A549 (cell line): ENCODE results near the gene GREB1.

ENCODE experiments used
- FOSB ChIP-seq: fragments of 250-450 bp; sonication (Bioruptor Pico); IDR thresholded peaks from 2 replicates; pipeline ENCODE4 v1.5.0; 2020; ENCODE audit warnings: mild to moderate bottlenecking, moderate library complexity
- FOXS1 ChIP-seq: fragments of 250-450 bp; sonication (Bioruptor Pico); IDR thresholded peaks from 2 replicates; pipeline ENCODE4 v1.5.0; 2020; ENCODE audit warnings: mild to moderate bottlenecking, moderate library complexity
- HDAC2 ChIP-seq: fragments of 200-600 bp; sonication (generic); IDR thresholded peaks from 2 replicates; pipeline ENCODE4 v1.6.1; 2016
- JUNB ChIP-seq: fragments of >200 bp; sonication (Bioruptor Twin); formaldehyde crosslinking; IDR thresholded peaks from 2 replicates; pipeline ENCODE4 v1.6.1; 2016
- KDM1A ChIP-seq: fragments of 200-600 bp; sonication (generic); IDR thresholded peaks from 2 replicates; pipeline ENCODE4 v1.6.1; 2016; ENCODE audit warnings: low read depth, mild to moderate bottlenecking
- MAFK ChIP-seq: fragments of 450-650 bp; IDR thresholded peaks from 2 replicates; pipeline ENCODE4 v1.6.1; 2014; ENCODE audit not compliant: partially characterized antibody
- MYC ChIP-seq: IDR thresholded peaks from 2 replicates; pipeline ENCODE4 v1.6.1; 2012; ENCODE audit warnings: mild to moderate bottlenecking, inconsistent platforms, low read length, improper control_type of control experiment, borderline replicate concordance
- POLR2A ChIP-seq: IDR thresholded peaks from 2 replicates; pipeline ENCODE4 v1.6.1; 2012; ENCODE audit warnings: mild to moderate bottlenecking, low read length
- POLR2AphosphoS2 ChIP-seq: conservative IDR thresholded peaks from 2 replicates; pipeline ENCODE4 v1.6.1; 2012; ENCODE audit warnings: low read length, improper control_type of control experiment, inconsistent platforms
- TP53 ChIP-seq: fragments of 250-450 bp; sonication (Bioruptor Pico); IDR thresholded peaks from 2 replicates; pipeline ENCODE4 v1.5.0; 2021; ENCODE audit warnings: mild to moderate bottlenecking, moderate library complexity
- TF ChIP-seq, protein P1 (sequence below): fragments of >200 bp; sonication (Bioruptor Twin); formaldehyde crosslinking; IDR thresholded peaks from 3 replicates; pipeline ENCODE4 v1.5.1; 2016
- TF ChIP-seq, protein P2 (sequence below): fragments of >200 bp; sonication (Bioruptor Twin); formaldehyde crosslinking; IDR thresholded peaks from 3 replicates; pipeline ENCODE4 v1.6.1; 2016
- TF ChIP-seq, protein P3 (sequence below): IDR thresholded peaks from 2 replicates; pipeline ENCODE4 v1.6.1; 2012
- TF ChIP-seq, protein P4 (sequence below): IDR thresholded peaks from 2 replicates; pipeline ENCODE4 v1.6.1; 2012; ENCODE audit warnings: low read depth, borderline replicate concordance

DNA sequence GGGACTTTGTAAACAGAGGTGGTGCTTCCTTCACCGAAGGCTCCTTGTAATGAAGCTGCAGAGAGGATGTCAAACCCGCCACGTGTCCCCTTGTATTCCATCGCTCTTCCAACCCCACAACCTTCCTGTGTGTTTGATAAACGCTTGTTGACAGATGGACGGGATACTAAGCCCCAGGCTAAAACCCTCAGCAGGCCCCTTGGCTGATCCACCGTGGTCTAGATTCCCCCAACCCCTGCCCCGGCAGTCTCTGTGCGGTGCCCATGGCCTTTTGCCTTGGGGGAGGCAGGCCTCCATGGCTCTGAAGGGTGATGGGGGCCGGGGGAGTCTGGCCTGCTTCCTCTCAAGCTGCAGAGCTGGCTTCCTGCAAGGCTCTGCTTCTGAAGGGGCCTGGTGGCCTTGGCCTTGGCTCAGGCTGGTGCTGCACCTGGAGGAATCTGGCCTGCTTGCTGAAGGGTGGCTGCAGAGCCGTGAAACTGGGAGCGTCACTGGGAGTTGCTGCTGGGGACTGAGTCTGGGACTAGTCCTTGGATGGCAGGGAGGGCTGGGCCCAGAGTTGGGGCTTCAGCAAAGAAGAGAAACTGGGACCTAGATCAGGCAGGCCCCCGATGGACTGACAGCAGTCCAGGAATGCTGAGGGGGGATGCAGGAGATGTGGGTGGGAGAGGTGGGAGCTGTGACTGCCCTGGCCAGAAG lies 145.8 kb downstream of the GREB1 start:
- TF ChIP-seq POLR2A (no peak), KDM1A (no peak), JUNB (no peak), TP53 (CRISPR knock-in tag) (no peak), MAFK (no peak), FOSB (no peak), FOXS1 (no peak), POLR2AphosphoS2 (no peak), HDAC2 (no peak), MYC (no peak)
- TF ChIP-seq, protein P1, sequence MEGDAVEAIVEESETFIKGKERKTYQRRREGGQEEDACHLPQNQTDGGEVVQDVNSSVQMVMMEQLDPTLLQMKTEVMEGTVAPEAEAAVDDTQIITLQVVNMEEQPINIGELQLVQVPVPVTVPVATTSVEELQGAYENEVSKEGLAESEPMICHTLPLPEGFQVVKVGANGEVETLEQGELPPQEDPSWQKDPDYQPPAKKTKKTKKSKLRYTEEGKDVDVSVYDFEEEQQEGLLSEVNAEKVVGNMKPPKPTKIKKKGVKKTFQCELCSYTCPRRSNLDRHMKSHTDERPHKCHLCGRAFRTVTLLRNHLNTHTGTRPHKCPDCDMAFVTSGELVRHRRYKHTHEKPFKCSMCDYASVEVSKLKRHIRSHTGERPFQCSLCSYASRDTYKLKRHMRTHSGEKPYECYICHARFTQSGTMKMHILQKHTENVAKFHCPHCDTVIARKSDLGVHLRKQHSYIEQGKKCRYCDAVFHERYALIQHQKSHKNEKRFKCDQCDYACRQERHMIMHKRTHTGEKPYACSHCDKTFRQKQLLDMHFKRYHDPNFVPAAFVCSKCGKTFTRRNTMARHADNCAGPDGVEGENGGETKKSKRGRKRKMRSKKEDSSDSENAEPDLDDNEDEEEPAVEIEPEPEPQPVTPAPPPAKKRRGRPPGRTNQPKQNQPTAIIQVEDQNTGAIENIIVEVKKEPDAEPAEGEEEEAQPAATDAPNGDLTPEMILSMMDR: no peak
- TF ChIP-seq, protein P2, sequence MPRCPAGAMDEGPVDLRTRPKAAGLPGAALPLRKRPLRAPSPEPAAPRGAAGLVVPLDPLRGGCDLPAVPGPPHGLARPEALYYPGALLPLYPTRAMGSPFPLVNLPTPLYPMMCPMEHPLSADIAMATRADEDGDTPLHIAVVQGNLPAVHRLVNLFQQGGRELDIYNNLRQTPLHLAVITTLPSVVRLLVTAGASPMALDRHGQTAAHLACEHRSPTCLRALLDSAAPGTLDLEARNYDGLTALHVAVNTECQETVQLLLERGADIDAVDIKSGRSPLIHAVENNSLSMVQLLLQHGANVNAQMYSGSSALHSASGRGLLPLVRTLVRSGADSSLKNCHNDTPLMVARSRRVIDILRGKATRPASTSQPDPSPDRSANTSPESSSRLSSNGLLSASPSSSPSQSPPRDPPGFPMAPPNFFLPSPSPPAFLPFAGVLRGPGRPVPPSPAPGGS: no peak
- TF ChIP-seq, protein P3, sequence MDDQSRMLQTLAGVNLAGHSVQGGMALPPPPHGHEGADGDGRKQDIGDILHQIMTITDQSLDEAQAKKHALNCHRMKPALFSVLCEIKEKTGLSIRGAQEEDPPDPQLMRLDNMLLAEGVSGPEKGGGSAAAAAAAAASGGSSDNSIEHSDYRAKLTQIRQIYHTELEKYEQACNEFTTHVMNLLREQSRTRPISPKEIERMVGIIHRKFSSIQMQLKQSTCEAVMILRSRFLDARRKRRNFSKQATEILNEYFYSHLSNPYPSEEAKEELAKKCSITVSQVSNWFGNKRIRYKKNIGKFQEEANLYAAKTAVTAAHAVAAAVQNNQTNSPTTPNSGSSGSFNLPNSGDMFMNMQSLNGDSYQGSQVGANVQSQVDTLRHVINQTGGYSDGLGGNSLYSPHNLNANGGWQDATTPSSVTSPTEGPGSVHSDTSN: no peak
- TF ChIP-seq, protein P4, sequence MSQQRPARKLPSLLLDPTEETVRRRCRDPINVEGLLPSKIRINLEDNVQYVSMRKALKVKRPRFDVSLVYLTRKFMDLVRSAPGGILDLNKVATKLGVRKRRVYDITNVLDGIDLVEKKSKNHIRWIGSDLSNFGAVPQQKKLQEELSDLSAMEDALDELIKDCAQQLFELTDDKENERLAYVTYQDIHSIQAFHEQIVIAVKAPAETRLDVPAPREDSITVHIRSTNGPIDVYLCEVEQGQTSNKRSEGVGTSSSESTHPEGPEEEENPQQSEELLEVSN: no peak
